HT1080 (cell line): ENCODE results near the gene RFT1. TPM values are rescaled to one million over a fixed set of nuclear protein-coding genes. Genes with fewer than 3 reads are reported as not detected.

Experiments used
- DNase-seq: peaks from one replicate; pipeline ENCODE4 v3.0.0-alpha.2; 2015; ENCODE audit warnings: low read depth
- total RNA-seq: library from RNA; depleted of rRNA; stranded (reverse); fragments of >200 nt; shearing (Covaris generic); gene quantifications from 2 replicates; pipeline ENCODE4 v1.2.3, GENCODE V29; 2014

Gene RFT1
- total RNA-seq, 1 experiment from 2014 or later = 35.0 TPM

DNA sequence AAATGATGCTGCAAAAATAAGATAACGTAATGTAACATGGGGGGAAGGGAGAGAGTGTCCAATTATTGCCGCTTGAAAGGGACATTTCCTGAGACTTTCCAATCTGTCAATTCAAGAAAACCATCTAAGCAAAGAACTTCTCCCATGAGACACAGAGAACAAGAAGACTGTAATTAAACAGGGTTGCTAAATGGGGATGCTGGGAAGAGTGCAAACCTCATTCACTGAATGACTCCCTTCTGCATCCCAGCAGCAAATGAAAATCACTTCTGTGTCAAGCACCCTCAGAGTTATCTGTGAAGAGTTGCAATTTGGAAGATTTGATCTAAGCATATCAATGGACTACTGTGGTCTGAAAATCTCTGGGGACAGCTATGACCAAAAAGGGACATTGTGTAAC is 3.6 kb downstream of the RFT1 start:
- DNase-seq = no peak

DNA sequence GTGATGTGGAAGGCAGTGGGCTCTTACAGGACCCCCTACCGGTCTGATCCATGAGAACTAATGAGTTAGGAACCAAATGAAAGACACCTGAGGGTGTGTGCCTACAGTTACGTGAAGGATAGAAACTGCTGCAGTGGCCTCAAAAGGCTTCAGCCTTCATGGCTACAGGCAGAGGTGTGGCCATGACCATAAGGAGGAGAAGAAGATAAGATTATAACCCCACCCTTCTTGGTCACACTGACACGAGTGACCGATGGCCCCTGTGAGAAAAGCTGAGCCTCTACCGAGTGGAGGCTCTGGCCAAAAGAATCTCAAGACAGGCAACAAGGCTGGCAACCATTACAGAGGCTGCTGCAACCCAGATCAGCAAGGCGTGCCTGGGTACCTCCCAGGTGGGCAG is 6.3 kb downstream of the RFT1 start:
- no peak for DNase-seq

DNA sequence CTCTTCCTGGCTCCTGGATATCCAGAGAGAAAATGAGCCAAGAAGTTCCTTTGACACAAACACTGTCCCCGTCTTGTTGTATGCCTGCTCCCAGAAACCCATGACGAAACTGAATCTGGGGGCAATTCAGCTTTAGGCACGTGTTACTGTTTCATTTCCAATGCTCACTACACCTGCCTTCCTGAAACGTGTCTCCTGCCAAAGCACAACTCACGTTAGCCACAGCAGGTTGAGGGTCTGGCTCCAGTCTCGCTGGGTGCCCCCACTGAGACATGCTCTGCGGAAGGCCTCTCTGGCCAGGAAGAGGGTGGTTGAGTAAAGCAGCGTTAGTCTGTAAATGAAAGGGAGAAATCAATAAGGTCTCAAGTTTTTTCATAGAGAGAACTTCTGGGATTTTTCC is 6.7 kb downstream of the RFT1 start:
- DNase-seq = no peak

DNA sequence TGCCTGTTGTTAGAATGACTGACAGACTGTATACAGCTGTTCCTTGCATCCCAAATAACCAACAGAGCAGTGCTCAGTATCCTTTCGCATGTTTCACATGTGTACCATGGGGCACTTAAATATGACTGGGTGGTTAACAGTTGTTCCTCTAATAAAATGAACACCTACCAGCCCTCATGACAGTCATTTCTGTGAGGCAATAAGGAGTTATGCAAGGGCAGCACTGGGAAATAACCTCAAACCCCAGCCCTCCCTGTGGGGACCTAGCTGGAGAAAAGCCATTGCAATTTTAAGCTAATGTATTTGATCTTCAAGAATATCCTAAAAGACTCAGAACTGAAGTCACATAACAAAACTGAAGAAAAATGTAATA is 7.3 kb downstream of the RFT1 start:
- no peak for DNase-seq

DNA sequence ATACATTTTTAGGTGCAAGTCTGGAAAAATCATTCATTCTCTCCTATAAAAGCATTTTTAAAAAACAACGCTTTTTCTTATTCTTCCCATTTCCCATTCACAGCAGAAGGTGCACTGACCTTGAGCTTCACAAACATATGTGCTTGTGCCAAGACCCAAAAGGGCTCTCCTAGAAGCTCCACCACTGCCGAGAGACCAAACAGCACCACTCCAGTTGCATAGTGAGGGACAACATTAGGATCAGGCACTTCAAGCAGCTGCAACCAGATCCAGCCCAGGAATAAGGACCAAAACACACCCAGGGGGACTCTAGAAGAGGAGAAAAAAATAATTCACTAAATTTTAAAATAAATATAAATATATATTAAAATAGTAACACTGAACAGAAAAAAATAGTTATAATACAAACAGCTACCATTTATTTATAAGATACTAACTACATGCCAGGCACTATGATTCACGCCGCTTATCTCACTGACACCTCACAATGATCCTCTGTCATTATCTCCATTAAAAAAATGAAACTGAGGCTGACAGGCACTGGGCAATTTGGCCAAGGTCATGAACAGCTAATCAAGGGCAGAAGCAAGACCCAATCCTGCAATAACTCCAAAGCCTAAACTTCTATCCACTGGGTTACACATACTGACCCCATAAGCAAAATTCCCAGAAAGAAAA is 7.8 kb downstream of the RFT1 start:
- no peak for DNase-seq

DNA sequence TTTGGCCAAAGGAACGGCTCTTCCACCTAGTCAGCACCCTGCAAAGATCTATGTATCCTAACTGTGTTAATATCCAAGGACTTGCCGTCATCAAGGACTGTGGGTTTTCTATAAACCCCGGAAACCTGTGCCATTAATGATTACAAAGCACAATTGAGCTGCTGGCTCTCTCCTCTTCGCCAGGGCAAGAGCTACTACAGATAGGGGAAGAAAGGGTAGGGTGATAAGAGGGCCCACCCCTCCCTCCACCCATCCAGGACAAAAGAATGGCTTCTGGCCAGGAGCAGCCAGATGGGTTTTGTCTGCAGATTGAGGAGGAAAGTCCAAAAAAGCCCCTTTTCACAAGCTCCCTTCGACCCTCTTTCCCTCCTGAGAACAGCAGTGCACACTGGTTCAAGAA is 9.9 kb downstream of the RFT1 start:
- DNase-seq = no peak

DNA sequence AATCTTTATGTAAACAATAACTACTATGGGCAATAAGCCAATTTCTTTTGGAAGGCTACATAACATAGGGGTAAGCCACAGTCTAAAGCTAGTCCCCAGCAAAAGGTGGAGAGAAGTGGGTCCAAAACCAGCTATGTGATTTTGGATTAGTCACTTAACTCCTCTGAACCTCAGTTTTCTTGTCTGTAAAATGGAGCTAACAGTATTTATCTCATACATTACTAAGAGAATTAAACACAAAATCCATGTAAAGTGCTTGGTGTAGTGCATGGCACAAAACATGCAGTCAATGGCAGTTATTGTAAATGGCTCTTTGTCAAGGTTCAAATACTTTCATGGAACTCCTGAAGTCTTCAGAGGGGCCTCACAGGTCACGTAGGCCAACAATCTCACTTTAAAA is 13.3 kb downstream of the RFT1 start:
- no peak for DNase-seq

DNA sequence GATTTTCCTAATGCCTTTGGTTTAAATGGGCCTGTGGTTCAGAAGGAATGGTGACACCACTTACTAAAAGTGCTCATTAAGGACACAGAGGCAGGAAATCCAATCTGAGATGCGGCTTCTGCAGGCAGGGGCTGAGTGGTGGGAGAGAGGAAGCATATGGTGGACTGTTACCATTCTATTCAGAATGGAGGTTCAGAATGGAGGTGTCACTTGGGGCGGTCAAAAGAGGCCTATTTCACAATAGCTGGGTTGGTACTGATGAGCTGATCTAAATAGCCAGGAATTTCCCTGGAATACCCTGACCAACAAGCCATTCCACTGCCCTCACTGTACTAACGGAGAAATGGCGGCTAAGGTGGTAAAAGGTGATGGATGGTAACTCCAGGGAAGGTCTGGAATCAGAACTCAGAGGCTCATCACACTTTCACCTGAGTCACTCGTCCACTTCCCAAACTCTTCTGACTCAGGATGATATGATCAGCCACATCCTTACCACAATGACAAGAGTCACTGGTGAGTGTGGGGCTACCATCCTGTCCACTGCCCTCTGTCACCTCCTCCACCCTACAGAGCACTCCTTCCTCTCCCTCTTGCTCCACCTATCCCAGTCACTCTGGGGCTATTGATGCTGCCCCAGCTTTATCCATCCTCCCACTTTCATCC is 15.7 kb downstream of the RFT1 start:
- DNase-seq = peak; percentile 95

DNA sequence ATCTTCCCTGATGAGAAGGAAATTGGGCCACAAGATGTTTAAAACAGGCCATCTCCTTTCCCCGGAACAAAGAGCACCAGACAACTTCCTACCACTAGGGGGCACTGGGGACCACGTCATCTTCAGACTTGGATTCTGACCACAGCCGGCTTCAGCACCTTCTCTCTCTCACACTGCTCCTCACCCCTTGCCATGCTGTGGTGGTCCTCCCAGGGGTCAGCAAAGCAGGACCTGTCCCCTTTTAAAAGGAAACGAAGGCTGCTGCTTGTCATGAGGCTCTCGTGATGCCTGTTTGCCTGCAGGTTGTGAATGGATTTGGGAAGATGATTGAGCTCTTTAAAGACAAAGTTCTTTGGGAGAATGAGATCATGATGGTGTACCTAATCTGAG is 16.2 kb downstream of the RFT1 start:
- DNase-seq = peak; percentile 79

DNA sequence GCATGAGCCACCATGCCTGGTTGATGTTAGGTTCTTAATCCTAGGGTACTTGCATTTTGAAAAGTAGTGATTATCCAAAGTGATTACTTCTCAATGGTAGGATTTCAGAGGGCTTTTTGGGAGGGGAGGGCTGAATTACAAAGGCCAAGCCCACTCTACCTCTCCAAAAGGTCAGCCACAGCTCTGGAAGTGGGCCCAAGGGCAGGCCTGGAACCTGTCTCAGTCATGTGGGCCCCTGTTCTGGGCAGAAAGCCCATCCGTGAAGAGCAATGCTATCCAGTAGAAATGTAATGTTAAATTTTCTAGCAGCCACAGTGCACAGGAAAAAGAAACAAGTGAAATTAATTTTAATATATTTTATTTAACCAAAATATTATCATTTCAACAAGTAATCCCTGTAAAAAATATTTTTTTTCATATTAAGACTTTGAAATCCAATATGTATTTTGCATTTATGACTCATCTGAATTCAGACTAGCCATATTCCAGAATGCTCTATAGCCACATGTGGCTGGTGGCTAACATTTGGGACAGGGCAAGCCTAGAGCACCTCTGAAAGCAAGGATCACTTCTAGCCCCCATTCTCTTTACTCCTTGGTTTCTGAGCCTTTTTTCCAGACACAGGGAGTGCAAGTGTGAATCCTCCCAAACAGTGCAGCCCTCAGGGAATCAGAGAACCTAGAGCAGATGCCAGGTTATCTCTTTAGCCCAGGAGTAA is 16.8 kb downstream of the RFT1 start:
- DNase-seq = no peak

DNA sequence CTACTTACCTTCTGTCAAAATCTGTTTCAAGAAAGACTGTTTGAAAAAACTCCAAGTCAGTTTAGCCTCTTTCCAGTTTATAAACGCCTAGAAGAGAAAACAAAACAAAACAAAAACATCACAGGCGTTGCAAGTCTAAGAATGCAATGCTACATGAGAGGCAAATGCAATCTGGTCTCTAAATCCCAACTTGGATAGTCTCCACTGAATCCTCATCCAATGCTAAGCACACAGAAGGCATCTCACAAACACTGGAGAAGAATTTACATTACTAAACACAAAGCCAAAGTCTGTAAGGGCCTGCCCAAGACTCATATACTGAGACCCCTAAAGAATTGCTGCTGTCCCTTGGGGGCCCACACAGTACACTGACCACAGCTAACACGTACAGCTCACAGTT is 18.4 kb downstream of the RFT1 start:
- no peak for DNase-seq

DNA sequence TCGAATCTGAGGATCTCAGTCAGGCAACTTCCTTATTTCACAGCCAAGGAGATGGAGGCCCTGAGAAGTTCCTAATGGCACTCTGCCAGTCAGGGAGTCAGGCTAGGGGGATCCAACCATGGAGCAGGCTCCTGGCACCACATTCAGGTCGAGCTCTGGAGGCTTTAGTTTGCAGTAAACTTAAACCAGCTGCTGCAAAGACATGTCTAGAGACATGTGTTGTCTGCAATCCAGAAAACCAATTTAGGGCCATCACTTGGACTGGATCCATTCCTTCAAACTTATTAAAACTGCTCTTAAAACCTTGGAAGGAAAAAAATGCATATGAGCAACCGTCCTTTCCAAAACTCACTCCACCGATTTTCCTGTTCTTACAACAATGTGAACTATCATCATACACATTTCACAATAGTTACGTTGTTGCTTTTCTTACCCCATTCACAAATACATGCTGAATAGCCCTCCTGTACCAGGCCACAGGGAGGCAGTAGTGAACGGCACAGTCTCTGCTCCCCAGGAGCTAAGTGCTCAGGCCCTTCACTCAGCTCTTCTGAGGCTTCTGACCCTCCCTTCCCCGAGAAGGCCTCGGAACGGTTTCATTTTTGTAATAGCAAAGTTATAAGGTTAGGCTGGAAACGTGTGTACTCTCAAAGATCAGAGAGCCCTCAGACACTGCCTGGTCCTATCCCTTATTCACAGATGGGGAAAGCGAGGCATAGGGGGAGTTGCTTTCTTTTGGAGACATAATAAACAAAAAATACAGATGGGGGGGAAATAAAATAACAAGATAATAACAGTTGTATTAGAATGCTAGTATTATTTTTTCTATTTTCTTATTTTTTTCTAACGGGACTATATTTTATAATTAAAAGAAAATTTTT is 20.1 kb downstream of the RFT1 start:
- DNase-seq = no peak

DNA sequence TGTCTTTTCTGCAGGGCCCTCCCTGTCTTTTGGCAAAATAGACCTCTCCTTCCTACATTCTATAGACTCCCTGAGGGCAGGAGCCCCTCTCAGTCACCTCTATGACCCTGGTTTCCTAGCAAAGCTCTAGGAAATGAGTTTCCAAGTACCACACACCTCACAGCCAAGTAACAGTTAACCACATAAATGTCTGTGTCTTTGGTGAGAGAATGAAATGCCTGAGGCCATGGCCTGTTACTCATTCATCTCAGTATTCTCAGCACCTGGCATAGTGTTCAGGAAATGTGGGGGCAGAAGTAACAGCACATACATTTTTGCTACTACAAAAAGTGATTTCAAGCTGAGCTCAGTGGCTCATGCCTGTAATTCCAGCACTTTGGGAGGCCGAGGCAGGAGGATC is 21.0 kb downstream of the RFT1 start:
- peak; percentile 91 for DNase-seq

DNA sequence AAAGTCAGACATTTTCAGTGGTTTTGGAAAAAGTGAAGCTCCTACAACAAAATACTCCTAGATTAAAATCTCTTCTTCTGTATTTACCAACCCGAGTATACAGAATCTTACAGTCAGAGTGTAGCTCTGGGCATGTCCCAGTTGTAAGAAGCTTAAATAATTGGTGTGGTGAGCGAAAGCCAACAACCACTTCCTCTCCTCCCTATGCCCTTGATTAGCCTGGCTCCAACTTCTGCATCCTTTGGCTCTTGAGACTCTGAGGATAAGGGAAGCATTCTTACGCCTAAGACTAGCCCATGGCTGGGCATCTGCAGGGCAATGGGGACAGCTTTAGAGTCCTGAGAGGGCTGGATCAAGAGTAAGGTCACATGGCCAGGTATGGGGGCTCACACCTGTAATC is 25.5 kb downstream of the RFT1 start:
- DNase-seq = peak; percentile 50

DNA sequence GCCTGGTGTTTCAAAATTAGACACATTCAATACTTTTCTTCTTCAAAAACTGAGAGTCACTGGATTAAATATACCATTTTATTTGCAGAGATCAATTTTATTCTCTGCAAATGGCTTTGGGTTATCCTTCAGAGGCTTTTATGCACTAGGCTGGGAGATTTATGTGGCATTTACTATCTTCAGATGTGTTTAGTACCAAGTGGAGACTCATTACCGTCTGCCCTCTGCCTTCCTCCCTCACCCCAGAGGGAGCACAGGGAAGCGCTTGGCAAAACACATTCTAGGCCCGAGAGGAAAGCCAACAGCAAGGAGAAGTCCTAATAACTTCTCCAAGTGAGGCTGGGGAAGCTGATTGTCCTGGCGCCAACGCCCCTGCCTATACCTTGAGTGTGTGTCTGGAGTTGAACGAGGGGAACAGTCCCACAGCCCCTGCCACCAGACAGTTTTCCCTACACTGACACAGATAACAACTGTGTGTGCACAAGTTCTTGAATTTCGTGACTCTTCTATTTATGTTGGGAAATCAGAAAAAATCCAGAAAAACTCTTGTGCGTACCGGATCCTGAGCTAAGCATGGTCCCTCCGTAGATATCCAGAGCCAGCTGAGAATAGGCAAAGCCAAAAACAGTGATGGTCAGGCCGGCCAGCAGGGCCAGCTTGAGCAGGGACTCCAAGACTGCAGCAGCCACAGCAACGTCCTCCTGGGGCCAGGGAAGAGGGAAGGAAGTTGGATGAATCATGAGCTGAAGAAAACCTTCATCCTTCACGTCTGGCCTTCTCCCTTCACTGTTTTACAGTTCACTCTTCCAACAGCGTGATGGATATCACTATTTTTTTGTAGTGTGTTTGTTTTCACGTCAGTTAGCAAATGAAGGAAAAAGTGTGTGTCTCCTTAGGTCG is 26.6 kb downstream of the RFT1 start:
- DNase-seq = peak; percentile 59

DNA sequence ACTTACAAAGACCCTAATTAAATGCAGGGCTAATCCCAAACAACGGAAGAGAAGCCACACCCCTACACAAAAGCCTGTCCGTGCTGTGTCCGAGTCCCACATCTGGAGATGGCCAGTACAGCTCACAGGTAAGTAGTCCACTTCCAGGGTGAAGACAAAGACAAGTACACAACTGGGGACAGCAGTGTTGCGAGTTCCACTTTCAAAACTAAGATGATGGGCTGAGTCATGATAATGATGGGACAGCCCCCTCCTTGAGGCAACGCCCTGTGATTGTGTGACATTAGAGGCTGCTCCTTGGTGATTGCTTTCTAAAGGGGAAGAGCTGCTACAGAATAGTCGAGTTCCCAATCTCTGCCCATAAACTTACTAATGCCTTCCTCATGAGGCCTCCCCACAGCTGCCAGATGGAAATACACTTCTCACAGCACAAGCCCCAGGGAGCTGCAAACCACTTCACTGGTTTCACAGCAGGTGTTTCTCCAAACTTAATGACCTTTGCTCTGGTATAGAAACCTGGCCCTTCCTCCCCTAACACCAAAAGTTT is 27.6 kb downstream of the RFT1 start:
- no peak for DNase-seq

DNA sequence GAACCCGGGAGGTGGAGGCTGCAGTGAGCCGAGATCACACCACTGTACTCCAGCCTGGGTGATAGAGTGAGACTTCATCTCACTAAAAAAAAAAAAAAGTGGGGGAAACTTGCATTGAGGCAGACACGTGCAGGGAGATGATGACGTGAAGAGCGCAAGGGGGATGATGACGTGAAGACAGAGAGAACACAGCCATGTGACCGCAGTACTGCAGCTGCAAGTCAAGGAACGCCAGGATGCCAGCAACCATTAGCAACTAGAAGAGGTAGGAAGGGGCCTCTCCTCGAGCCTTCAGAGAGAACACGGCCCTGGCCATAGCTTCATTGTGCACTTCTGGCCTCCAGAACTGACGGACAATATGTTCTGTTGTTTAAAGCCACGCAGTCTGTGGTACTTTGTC is 28.3 kb downstream of the RFT1 start:
- DNase-seq = no peak

DNA sequence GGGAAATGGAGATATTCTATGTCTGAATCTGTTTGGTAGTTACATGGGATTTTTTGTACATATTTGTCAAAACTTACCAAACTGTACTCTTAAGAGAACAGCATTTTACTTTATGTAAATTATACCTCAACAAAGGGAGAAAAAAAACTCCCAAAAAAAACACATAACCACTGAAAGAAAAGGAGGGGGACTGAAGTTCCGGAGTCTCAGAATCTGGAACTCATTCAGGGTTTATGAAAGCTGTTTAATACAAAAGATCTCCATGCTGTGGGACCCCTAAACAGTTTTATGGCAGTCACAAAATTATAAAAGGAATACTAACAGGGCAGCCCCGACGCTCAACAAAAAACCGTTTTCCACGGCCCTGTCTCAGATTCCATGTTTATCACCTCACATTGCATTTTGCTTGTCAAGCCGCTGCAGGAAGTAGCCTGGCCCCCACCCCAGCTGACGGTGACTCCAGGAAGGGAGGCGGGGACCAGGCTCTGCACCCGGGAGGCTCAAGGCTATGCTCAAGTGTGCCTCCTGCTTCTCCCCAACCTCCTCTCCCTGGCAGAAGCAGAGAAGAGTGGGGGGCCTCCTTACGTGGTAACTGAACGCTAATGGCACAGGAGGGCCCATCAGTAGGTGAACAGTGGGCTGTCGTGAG is 29.3 kb downstream of the RFT1 start:
- no peak for DNase-seq

DNA sequence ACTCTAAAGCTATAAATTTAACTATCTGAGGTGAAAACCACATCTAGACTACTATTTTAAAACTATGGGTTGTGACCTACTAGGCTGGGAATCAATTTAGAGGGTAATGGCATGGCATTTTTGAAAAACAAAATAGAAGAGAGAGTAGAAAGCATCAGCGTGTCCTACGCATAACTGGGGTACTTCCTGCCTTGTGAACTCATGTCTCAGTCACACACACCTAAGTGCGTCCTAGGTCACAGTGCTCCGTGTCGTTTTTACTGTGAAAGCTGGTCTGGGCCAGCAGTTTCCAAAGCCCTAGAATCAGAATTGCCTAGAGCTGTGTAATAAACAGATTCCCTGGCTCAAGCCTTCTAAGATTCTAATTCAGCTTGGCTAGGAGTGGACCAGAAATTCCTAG is 32.3 kb downstream of the RFT1 start:
- no peak for DNase-seq

DNA sequence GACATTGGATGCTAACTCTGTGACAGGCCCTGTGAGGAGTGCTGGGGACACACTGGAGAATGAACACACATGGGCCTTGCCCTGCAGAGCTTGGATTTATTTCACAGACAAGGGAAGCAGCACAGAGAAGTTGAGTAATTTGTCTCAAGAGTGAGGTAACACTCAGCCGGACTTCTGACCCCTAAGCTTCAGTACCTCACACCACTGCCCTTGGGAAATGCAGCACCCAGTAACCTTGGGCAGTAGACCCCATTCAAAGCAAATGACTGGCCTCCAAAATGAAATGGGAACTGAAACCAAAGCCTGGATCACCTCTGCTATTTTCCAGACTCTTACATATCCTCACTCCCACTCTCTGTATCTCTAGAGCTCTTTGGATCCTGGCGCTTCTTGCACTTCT is 37.3 kb downstream of the RFT1 start:
- DNase-seq = no peak
